ENCODE results near the gene YIPF1.

The YIPF1 gene

DNA sequence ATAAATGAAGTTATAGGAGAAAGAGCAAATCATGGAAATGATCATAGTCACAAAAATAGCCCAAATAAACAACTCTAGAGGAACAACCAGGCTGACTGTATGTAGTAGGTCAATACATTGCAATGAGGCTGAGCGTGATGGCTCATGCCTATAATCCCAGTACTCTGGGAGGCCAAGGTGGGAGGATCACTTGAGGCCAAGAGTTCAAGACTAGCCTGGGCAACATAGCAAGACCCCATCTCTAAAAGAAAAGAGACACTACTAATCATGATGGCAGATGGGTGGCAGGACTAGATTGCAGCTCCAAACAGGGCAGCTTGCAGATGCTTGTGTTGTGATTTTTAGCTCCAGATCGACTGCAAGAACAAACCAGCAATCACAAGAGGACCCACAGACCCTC lies 79.1 kb downstream of the YIPF1 start:
- H3K27me3 ChIP-seq (ENCODE audit: insufficient read depth, poor library complexity, severe bottlenecking): no peaks in the 10 kb centered on the region
- H3K9me3 ChIP-seq (ENCODE audit: severe bottlenecking): no peaks in the 10 kb centered on the region
- DNase-seq (ENCODE audit: low spot score): no peak
- no peak overlapping the region for H3K4me3 ChIP-seq (ENCODE audit: severe bottlenecking)
- TF ChIP-seq, protein P1, sequence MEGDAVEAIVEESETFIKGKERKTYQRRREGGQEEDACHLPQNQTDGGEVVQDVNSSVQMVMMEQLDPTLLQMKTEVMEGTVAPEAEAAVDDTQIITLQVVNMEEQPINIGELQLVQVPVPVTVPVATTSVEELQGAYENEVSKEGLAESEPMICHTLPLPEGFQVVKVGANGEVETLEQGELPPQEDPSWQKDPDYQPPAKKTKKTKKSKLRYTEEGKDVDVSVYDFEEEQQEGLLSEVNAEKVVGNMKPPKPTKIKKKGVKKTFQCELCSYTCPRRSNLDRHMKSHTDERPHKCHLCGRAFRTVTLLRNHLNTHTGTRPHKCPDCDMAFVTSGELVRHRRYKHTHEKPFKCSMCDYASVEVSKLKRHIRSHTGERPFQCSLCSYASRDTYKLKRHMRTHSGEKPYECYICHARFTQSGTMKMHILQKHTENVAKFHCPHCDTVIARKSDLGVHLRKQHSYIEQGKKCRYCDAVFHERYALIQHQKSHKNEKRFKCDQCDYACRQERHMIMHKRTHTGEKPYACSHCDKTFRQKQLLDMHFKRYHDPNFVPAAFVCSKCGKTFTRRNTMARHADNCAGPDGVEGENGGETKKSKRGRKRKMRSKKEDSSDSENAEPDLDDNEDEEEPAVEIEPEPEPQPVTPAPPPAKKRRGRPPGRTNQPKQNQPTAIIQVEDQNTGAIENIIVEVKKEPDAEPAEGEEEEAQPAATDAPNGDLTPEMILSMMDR (IDR thresholded peaks at IDR 0.05; ENCODE audit: poor library complexity, severe bottlenecking): no peak
- no peak overlapping the region for H3K27ac ChIP-seq (ENCODE audit: poor library complexity, severe bottlenecking)
- no peaks in the 10 kb centered on the region for H3K4me1 ChIP-seq (ENCODE audit: insufficient read depth, poor library complexity, severe bottlenecking)
- H3K36me3 ChIP-seq (ENCODE audit: low read depth): peaks cover 79% of the 10 kb centered on the region
- no peak for ATAC-seq (ENCODE audit: low read depth)

DNA sequence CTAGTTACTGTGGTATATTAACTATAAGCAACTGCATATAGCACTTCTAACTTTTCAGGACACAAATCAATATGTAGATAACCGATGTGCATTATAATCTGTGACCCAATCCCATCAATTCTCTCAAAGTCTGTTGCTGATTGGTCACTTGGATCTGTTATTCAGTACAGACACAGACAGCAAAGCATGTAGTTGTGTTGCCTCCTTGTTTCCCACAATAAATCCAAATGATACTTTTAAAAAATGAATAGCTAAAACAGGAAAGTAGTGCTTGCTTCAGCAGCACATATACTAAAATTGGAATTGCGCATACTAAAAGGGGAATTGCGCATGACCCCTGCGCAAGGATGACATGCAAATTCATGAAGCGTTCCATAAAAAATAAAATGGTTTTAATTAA lies 79.6 kb downstream of the YIPF1 start:
- Histone ChIP-seq H3K4me3 (ENCODE audit: severe bottlenecking) (no peak overlapping the region), H3K36me3 (ENCODE audit: low read depth) (peaks cover 79% of the 10 kb centered on the region), H3K9me3 (ENCODE audit: severe bottlenecking) (no peaks in the 10 kb centered on the region), H3K27me3 (ENCODE audit: insufficient read depth, poor library complexity, severe bottlenecking) (no peaks in the 10 kb centered on the region), H3K27ac (ENCODE audit: poor library complexity, severe bottlenecking) (no peak overlapping the region), H3K4me1 (ENCODE audit: insufficient read depth, poor library complexity, severe bottlenecking) (no peaks in the 10 kb centered on the region)
- ATAC-seq (ENCODE audit: low read depth) (no peak), DNase-seq (ENCODE audit: low spot score) (no peak)
- TF ChIP-seq, protein P1 (IDR thresholded peaks at IDR 0.05; ENCODE audit: poor library complexity, severe bottlenecking): no peak

DNA sequence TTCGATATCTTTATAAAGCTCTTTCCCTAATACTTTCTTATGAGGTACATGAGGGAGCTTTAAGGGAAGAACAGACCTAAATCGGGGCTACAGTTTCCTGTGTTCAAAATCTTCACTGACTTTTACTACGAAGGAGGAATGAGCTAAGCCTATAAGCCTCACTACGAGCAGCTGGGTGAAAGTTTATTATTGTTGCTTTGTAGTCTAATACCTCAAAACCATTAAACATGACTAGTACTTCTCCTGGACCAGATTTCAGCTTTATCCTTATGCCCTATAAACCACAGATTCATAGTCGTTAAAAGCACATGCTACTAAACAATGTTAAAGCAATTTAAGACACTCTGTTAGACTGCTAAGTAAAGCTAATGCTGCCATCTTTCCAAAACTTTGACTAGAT lies 81.7 kb downstream of the YIPF1 start:
- ATAC-seq (ENCODE audit: low read depth): no peak
- H3K36me3 ChIP-seq (ENCODE audit: low read depth): peaks cover 74% of the 10 kb centered on the region
- H3K27me3 ChIP-seq (ENCODE audit: insufficient read depth, poor library complexity, severe bottlenecking): no peaks in the 10 kb centered on the region
- H3K4me3 ChIP-seq (ENCODE audit: severe bottlenecking): no peak overlapping the region
- H3K4me1 ChIP-seq (ENCODE audit: insufficient read depth, poor library complexity, severe bottlenecking): no peaks in the 10 kb centered on the region
- no peaks in the 10 kb centered on the region for H3K9me3 ChIP-seq (ENCODE audit: severe bottlenecking)
- no peak overlapping the region for H3K27ac ChIP-seq (ENCODE audit: poor library complexity, severe bottlenecking)
- TF ChIP-seq, protein P1 (IDR thresholded peaks at IDR 0.05; ENCODE audit: poor library complexity, severe bottlenecking): no peak
- DNase-seq (ENCODE audit: low spot score): no peak

DNA sequence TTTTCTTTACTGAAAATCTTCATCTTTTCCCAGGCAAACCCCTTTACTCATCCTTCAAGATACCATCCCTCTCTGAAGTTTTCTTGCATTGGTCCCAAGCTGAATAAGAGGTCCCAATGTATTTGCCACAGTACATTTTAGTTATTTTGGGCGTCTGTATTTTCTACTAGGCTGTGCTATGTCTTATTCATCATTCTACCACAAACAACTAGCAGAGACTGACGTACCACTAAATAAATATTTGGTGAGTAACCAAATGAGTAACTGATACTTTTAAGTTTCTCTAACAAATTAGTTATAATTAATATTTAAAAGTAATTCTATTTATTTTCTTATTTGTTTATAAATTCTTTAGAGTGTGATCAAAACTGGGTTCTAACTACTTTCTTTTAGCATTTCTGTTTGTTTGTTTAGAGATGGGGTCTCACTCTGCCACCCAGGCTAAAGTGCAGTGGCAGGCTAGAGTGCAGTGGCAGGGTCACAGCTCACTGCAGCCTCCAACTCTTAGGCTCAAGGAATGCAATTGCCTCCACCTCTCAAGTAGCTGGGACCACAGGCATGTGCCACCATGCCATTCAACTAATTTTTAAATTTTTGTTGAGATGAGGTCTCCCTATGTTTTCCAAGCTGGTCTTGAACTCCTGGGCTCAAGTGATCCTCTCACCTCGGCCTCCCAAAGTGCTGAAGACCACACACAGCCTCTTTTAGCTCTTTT lies 84.6 kb downstream of the YIPF1 start:
- Histone ChIP-seq H3K36me3 (ENCODE audit: low read depth) (peaks cover 89% of the 10 kb centered on the region), H3K27ac (ENCODE audit: poor library complexity, severe bottlenecking) (no peak overlapping the region), H3K9me3 (ENCODE audit: severe bottlenecking) (no peaks in the 10 kb centered on the region), H3K27me3 (ENCODE audit: insufficient read depth, poor library complexity, severe bottlenecking) (no peaks in the 10 kb centered on the region), H3K4me1 (ENCODE audit: insufficient read depth, poor library complexity, severe bottlenecking) (no peaks in the 10 kb centered on the region), H3K4me3 (ENCODE audit: severe bottlenecking) (no peak overlapping the region)
- ATAC-seq (ENCODE audit: low read depth) (no peak), DNase-seq (ENCODE audit: low spot score) (no peak)
- TF ChIP-seq, protein P1 (IDR thresholded peaks at IDR 0.05; ENCODE audit: poor library complexity, severe bottlenecking): no peak

DNA sequence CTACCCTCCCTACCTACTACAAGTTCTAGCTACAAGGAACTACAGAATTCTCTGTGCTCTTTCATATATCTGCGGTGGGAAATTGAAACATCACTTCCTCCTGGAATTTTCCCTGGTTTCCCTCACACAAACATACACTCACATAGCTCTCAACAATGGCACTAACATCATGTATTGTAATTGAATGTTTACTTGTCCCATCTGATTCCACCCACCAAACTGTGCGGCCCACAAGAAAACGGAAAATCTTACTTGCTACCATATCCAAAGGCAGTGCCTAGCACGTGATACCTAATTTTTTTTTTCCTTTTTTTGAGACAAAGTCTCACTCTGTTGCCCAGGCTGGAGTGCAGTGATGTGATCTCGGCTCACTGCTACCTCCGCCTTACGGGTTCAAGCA lies 85.4 kb downstream of the YIPF1 start:
- Histone ChIP-seq H3K9me3 (ENCODE audit: severe bottlenecking) (no peaks in the 10 kb centered on the region), H3K27ac (ENCODE audit: poor library complexity, severe bottlenecking) (no peak overlapping the region), H3K27me3 (ENCODE audit: insufficient read depth, poor library complexity, severe bottlenecking) (no peaks in the 10 kb centered on the region), H3K4me3 (ENCODE audit: severe bottlenecking) (no peak overlapping the region), H3K4me1 (ENCODE audit: insufficient read depth, poor library complexity, severe bottlenecking) (no peaks in the 10 kb centered on the region), H3K36me3 (ENCODE audit: low read depth) (peaks cover 89% of the 10 kb centered on the region)
- no peak for DNase-seq (ENCODE audit: low spot score)
- TF ChIP-seq, protein P1 (IDR thresholded peaks at IDR 0.05; ENCODE audit: poor library complexity, severe bottlenecking): no peak
- no peak for ATAC-seq (ENCODE audit: low read depth)

Data from RWPE2 (cell line).